Stimulated activated CD8-positive, alpha-beta memory T cell treated with anti-CD3 and anti-CD28 coated beads, Interleukin-15, amount 100 ng/mL, for 1 hour (primary cell): ENCODE measurements around the gene HOXD10.

Experiments
- DNase-seq: peaks from one replicate; pipeline ENCODE4 v3.0.0-alpha.2; 2020; ENCODE audit warnings: low read depth

HOXD10 gene

DNA sequence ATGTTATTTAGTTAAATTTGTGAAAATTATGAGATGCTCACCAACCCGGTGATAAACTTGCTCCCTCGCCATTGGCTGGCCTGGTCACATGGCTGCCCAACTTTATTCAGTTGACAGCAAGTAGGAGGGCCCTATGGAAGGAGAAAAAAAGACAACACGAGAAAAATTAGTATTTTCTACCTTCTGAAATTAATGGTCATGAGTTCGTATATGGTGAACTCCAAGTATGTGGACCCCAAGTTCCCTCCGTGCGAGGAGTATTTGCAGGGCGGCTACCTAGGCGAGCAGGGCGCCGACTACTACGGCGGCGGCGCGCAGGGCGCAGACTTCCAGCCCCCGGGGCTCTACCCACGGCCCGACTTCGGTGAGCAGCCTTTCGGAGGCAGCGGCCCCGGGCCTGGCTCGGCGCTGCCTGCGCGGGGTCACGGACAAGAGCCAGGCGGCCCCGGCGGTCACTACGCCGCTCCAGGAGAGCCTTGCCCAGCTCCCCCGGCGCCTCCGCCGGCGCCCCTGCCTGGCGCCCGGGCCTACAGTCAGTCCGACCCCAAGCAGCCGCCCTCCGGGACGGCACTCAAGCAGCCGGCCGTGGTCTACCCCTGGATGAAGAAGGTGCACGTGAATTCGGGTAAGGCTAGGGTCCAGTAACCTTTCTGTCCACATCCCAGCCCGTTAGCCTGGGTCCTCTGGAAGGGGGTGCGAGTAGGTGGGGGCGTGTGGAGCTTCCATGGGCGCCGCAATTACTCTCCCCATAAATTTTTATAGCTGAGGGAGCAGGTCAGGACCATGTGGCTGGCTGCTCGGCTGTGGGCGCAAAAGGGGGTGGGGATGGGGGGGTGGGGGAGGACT, 35.1 kb downstream of the HOXD10 start, which contains the start of gene HOXD4:
TSS of gene HOXD4 (plus strand) at position 109 of the 846 bp plus-strand sequence. CDS start at position 193, 84 bp downstream.
- no peak for DNase-seq

DNA sequence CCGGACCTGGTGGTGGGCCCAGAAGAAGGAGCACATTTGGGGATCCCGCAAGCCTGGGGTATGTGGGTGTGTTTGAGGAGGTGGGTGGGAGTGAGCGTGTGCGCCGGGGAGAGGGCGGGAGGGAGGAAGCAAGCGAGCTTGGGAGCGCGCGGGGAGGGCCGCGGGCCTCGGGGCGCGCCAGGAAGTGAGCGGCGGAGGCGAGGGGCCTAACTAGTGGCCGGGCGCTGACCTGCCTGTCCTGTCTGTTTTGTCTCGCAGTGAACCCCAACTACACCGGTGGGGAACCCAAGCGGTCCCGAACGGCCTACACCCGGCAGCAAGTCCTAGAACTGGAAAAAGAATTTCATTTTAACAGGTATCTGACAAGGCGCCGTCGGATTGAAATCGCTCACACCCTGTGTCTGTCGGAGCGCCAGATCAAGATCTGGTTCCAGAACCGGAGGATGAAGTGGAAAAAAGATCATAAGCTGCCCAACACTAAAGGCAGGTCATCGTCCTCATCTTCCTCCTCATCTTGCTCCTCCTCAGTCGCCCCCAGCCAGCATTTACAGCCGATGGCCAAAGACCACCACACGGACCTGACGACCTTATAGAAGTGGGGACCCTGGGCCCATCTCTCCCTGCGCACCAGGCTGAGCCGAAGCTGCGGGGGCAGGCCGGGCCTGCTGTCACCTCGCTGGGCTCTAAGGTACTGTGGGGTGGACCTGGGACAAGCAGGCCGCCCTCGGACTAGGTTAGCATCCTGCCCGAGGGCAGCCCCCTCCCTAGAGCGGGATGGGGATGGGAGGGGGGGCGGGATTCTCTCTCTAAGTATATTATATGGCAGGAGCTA, 36.0 kb downstream of the HOXD10 start:
- no peak for DNase-seq

DNA sequence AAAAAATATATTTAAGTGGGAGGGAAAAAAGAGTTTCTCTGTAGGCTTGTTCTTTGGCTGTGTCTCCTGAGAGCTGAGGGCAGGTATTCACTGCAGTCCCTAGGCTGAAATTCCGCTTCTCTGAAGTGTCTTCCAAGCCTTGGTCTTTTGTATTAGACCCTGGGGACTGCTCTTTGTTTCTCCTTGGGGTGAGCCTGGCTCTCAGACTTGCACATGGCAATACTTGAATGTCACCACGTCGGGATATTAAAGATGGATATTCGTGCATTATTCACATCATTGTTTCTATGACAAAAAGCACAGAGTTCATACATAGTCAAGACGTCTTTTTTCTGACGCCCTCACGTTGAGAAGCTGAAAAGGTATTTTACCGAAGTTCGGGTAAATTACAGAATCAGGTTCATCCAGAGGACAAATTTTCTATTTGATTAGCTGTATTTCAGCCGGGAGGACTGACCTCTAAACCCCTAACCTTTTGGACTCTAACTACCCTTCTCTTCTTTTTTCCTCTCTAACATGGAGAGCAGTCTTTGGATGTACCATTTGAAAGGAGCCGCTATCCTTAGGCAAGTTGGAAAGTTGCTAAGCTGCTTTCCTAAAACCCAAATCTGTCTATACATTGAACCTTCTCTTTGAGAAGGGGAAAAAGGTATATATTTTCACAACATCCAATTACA, 38.1 kb downstream of the HOXD10 start:
- DNase-seq, result no peak

DNA sequence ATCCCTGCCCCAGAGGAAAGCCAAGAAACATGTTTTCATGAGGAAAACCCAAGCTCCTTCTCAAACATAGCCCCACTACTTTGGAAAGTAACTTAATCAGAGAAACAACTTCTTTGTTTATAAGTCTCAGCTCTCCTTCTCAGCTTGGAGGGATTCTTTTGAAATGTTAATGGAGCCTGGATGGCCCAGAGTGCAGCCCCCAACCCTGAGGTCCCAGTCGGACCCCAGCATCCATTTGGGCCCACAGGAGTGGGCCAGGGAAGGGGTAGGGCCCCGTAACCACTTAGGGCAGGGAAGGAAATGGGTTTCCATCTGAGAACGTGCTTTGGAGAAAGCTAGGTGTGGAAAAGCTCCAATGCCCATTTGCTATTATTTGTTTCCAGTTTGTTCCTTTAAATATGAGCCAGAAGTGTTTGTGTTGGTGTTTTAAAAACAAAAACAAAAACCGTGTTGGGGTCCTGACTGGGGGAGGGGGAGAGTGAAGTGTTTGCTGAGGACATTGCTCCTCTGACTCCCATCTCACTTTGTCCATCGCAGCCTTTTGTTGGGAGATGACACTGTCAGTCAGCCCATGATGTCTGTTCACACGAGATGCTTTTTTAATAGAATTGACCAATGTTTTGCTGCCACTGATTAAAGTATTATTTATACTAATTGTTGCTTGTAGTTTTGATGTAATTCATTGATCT, 38.9 kb downstream of the HOXD10 start:
- no peak for DNase-seq

DNA sequence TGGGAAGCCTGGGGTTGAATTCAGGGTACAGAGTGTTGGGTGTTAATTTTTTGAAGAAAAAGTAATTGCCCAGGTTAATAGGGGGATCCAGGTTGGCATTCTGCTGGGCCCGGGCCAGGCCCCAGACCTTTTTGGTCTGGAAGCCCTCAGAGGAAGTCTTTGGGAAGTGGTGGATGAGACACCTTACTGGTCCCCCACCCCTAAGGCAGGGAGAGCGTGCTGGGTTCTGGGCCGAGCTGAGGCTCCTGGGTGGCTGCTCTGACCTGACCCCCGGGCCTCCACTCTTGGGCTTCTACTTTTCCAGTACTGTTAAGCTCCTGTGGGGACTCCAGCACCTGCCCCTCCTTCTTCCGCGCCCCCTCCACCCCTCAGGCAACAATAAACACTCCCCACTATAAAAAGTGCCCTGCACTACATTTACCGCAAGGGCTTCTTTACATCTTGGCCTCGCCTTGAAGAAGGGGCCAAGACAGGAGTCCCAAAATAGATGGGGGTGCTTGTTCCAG, 39.8 kb downstream of the HOXD10 start:
- no peak for DNase-seq

DNA sequence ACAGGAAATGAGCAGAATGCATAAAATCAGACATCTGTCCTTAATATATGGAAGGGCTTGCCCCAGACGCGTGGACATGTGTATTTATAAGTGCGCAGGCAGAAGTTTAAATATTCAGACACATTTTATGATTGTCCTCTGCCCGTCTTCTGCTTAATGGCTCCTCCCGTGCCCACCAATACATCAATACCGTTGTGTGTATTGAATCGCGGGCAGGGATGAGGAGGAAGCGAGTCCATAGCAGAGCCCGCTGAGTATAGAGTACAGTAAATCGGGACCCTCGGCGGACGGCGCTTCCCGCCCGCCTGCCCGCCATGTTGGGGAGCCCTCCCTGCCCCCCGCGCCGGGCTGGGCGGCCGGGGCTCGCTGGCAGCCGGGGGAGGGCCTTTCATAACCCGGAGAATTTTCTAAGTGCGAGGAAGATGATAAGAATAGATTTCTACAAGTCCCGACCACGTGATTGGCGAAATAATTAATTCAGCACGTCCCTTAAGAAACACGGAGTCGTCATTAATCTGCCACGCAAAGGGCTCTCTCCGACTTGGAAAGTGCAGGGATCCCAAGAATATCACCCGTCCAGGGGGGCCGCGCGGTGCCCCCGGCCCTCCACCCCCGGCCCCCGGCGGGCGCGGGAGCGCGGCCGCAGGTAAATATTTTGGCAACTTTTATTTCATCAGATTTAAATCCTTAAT, 40.4 kb downstream of the HOXD10 start, which contains the start of gene HOXD3:
TSS of gene HOXD3 (plus strand) at position 501 of the 692 bp plus-strand sequence. CDS start 11,808 bp downstream, outside the sequence.
- DNase-seq, result no peak

DNA sequence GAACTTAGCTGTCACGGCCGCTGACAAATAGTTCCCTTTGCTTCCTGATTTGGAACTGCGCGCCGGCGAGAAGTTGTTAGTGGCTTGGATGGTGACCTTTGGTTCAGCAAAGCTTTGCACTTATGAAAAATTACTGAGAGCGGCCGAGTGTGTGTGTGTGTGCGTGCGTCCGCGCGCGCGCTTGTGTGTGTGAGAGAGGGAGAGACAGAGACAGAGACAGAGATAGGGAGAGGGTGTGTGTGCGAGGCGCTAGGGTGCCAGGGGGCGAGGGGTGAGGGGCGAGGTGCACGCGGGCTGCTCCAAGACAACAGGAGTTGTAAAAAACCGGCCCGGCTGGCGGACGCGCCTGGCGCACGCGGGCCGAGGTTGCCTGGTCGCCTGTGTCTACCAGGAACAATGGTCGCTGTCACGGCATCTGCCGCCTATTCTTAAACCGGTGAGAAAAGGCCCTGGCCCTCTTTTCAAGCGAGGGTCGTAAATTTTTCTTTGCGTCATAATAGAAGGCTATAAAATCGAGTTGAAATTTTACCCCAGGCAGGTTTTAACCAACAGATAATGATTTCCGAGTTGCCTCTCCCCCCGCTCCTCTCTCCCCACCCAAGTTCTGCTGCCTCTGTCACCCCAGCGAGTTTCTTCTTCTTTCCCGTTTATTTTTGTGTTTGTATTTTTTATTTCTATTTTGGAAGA, 41.1 kb downstream of the HOXD10 start:
- no peak for DNase-seq

DNA sequence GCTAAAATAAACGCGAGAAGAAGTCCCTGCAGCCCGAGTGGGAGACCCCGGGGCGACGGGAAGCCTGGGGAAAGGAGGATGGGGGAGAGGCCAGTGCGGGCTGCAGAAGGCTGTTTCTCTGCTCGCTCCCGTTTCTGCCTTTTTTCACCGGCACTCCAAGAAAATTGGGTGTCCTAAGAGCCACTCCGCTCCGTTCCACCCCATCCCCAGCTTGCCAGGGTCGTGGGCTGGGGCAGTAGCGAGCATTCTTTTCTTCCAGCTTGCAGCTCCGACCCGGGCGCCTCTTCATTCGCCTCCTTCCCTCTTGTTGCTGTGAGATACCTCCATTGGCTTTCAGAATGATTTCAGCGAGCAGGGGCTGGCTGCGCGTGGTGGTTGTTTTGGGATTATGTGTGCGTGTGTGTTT, 41.6 kb downstream of the HOXD10 start:
- DNase-seq, result no peak

DNA sequence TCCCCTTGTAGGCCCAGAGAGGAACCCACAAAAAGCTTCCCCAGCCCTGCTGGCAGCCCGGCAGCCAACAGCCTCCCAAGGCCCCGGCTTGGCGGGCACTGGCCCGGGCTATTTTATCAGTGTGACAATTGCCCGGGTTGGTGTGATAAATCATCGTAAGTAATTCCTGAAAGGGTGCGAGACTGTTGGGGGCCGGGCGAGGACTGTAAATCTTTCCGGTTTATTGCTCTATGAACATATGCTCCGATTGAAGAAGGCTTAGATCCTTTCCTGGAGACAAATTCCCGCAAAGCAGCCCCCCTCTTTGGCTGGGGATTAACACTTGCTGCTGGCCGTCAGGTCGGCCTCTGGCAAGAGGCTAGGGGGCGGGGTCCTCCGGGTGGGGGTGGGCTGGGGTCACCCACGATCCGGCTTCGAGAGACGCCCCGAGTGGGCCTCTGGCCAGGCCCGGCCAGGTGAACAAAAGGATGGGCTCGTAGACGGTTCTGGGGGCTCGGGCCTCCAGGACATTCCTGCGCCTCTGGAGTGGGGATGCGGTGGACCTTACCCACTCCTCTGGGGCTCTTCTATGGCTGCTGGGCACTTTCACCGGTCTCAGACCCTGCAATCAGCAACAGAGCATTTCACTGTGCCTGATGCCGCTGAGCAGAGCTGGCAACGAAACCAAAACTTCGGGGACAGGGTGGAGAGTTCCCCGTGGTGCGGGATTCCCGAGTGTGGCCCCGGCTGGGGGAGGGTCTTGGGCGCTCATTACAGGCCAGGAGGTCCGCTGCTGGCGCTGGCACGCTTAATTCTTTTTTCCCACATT, 42.5 kb downstream of the HOXD10 start:
- no peak for DNase-seq

DNA sequence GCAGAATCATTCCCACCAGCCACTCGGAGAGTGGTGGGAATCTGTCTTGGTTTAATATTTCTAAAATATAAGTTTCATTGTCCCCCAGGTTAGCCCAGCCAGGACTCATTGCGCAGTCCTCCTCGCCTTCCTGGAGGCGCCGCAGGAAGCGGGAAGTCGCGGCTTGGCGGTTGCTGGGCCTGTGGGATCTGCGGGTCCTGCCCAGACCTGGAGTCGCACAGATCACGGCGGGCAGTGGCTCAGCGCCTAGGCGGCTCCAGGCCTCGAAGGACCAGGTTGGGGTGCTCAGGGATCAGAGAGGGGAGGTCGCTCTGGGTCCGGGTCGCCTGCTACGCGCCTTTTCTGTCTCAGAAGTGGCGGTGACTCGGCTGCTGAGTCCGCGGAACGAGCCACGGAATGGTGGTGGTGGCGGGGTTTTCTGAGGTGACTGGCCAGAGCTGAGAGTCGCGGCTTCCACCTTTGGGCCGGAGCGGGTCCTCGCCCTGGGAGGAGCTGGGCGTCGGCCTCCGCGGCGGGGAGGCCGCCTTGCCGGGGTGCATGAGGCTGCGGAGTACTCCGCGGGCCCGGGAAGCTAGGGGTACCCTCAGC, 43.2 kb downstream of the HOXD10 start:
- no peak for DNase-seq

DNA sequence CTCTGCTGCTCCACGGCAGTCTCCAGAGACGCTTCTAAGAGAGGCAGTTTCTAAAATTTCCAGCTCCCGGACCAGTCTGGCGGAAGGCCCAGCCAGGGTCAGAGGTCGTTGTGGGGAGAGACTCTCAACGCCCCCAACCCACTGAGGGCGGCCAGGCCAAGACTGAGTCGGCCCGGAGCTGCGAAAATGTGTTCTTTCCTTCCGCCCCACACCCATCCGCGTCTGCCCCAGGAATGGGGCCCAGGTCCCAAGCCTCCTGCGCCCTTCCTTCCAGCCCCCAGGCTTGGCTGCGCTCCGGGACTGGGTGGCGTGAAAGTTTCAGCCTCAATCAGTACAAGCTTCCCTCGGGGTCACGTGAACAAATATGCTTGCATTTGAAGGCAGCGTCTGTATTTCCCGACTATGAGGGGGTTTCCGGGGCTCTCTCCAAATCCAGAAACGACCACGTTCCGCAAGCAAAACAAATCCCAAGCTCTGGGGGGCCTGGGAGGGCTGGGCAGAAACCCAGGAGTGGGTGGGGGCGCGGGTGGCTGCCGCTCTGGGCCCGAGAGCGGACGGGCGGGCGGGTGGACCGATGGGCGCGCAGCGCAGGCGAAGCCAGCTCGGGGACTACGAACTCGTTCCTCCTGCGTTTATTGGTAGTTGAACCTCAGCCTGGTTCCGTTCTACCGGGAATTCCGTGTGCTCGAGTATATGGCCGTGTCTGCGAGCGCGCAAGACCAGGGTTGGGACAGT, 43.8 kb downstream of the HOXD10 start:
- no peak for DNase-seq

DNA sequence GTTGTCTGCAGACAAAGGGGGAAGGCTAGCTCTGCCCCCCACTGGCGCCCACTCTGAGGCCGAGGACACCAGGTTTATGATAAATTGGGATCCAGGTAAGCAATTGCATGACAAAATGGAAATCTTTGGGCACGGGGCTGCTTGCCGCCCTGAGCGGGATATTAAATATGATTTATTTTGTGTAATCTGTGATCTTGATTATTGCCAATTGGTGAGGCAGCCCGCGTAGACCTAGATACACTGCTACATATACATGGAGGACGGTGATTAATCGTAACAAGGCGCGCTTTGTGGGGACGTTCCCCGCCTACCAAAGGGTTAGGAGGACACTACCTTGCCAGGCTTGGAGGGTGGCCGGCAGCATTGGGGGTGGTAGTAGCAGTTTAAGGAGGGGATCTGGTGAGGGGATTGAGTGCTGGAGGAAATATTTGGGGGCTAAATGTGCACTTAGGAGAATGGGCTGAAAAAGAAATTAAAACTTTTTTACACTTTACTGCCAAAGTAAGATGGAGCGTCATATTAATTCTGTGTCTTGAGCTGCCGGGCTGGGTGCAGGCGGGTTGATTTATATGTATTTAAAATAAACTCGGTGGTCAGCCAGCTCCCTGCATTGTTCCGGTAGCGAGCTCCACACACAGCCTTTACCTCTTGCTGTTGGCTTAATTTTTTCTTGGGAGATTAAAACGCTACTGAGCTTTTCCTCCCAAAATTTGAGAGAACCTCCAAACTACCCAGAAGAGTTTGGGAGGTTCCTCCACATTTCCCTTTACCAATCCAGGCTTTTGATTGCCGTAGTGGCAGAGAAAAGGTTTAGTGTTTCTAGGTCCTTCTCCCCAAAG, 44.6 kb downstream of the HOXD10 start:
- DNase-seq, result no peak

DNA sequence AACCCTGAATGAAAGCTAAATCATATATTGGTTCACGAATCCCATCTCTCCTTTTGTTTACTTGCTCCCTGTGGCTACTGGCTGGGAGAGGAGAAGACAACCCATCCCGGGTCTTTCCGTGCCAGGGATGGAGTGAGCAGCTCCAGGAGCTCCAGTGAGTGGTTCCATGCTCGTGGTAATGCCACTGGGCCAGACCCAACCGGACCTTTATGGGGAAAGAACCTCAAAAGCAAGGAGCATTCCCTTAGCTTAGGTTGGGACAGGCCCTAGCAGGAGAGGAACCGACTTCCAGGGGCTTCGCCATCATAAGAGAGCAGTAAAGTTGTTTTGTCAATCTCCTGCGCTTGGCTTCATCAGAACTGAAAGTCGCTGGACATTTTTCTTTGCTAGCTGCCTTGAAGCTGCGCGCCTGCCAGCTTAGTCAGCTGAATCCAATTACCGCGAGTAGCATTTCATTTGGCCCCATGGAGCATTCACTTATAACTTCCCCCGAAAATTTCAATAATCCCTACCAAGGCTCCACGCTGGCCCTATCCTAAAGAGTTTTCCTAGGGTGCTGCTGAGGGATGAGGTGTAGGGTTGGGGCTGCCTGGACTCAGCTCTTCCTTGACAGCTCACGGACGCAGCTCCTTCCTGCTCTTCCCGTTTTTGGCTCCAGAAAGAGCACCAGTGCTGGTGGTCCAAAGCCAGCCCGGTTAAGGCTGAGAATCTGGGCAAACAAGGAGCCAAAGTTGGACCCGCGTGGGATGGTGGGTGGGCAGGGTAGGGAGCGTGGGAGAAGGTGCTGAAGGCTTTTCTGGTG, 45.4 kb downstream of the HOXD10 start:
- no peak for DNase-seq

DNA sequence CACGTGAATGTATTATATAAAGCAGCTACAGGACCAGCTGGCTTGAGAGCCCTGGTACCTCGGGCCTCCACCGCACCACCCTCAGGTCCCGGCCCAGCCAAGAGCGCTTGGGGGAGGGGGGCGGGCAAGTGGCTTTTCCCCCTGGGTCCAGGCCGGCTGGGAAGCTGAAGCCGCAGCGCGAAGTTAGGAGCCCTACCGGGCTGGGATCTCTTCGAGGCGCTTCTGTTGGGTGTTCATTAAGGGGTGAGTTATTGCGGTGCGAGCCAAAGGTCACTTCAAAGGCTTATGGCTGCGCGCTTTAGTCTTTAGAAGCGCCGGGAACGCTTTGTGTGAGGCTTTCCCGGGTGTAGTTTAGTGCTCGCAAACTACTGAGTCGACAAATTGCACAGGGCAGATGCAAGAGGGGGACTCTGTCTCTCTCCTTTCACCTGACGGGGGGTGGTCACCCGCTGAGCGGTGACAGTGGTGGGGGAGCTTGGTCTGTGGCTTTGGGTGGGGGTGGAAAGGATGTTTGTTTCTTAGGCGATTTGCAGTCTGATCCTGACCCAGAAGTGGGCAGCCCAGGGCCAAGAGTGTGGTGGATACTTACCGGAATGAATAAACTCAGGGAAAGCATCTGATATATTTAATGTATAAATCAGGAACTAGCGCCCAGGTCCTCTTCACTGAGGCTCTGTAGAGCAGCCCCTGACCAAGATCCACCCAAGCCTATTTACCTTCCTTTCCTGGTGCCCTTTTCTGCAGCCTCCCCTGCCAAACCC, 46.5 kb downstream of the HOXD10 start:
- DNase-seq, result no peak

DNA sequence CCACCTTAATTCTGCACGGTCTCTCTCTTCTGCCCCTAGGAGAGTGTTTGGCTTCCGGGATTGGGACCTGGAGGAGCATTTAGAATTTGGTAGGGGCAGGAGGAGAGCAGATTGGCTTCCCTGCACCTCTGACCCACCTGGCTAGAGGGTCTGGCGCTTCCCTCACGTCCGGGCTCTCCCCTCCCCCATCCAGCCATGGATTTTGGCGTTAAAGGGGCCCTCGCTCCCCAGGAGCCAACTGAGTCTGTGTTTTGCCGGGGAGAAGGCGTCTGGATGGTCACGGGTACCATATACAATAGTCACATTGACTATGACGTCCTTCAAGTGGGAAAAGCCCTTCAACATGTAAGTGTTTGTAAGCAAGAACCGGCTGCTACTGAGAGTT, 47.1 kb downstream of the HOXD10 start:
- no peak for DNase-seq

DNA sequence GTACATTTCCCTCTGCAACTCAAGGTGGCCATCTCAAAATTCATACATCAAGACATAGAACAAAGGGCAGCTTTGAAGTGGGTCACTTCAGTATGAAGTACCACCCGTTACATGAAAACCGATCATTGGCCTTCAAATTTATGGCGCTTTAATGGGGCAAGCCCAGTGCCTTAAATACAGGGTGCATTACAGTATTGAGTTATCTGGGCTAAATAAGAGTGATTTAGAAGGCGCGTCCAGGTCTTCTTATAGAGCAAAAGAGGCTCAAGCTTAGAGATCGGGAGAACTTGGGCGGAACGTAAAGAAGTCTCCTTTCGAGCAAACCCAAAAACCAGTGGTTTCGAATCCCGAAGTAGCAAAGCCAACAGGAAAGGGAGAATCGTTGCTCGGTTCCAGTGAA, 47.6 kb downstream of the HOXD10 start:
- DNase-seq, result no peak
